OCI-LY1 (cell line): ENCODE results near the gene NDUFS4.

Experiments used
- H2AFZ ChIP-seq: fragments of 200-600 bp; sonication (generic), shearing (Covaris generic); 2 replicates; pipeline ENCODE4 v1.6.0; 2014; ENCODE audit warnings: antibody characterized with exemption, mild to moderate bottlenecking, low read length
- H3F3A ChIP-seq: fragments of 200-600 bp; sonication (generic), shearing (Covaris generic); 2 replicates; pipeline ENCODE4 v1.6.0; 2014; ENCODE audit warnings: mild to moderate bottlenecking, antibody characterized with exemption, low read length, moderate library complexity; ENCODE audit not compliant: insufficient read depth
- H3K27ac ChIP-seq: fragments of 200-600 bp; sonication (generic); 2 replicates; pipeline ENCODE4 v1.5.1; 2014; ENCODE audit warnings: low read length, mixed run types, mild to moderate bottlenecking, low read depth; ENCODE audit not compliant: poor library complexity, severe bottlenecking
- H3K27me3 ChIP-seq: fragments of 200-600 bp; sonication (generic); 2 replicates; pipeline ENCODE4 v1.6.0; 2014; ENCODE audit warnings: antibody characterized with exemption, mild to moderate bottlenecking, low read length, moderate library complexity; ENCODE audit not compliant: insufficient read depth
- H3K36me3 ChIP-seq: fragments of 200-600 bp; sonication (generic); 2 replicates; pipeline ENCODE4 v1.6.1; 2014; ENCODE audit warnings: mild to moderate bottlenecking, antibody characterized with exemption, low read length, moderate library complexity, mixed read lengths; ENCODE audit not compliant: insufficient read depth
- H3K4me1 ChIP-seq: fragments of 200-600 bp; sonication (generic); 2 replicates; pipeline ENCODE4 v1.5.1; 2014; ENCODE audit warnings: mild to moderate bottlenecking, low read length, moderate library complexity; ENCODE audit not compliant: insufficient read depth, severe bottlenecking
- H3K4me2 ChIP-seq: fragments of 200-600 bp; sonication (generic), shearing (Covaris generic); 2 replicates; pipeline ENCODE4 v1.6.1; 2014; ENCODE audit warnings: low read length
- H3K4me3 ChIP-seq: fragments of 200-600 bp; sonication (generic); 2 replicates; pipeline ENCODE4 v1.5.1; 2014; ENCODE audit warnings: low read length, low read depth, mild to moderate bottlenecking, mixed read lengths; ENCODE audit not compliant: poor library complexity, severe bottlenecking
- H3K79me2 ChIP-seq: fragments of 200-600 bp; shearing (Covaris generic); 2 replicates; pipeline ENCODE4 v1.6.1; 2016; ENCODE audit warnings: mixed run types, low read length, mixed read lengths; ENCODE audit not compliant: insufficient read depth
- H3K9ac ChIP-seq: fragments of 200-600 bp; sonication (generic), shearing (Covaris generic); 2 replicates; pipeline ENCODE4 v1.6.1; 2014; ENCODE audit warnings: mild to moderate bottlenecking, low read length, mixed read lengths
- H3K9me2 ChIP-seq: fragments of 200-600 bp; sonication (generic), shearing (Covaris generic); 2 replicates; pipeline ENCODE4 v1.6.1; 2014; ENCODE audit warnings: low read depth, mild to moderate bottlenecking, low read length, mixed read lengths
- H3K9me3 ChIP-seq: fragments of 200-600 bp; shearing (Covaris generic); 2 replicates; pipeline ENCODE4 v1.6.1; 2014; ENCODE audit warnings: low read length, mixed read lengths
- H4K20me1 ChIP-seq: fragments of 200-600 bp; sonication (generic), shearing (Covaris generic); 2 replicates; pipeline ENCODE4 v1.6.0; 2016; ENCODE audit warnings: mild to moderate bottlenecking, low read length; ENCODE audit not compliant: insufficient read depth
- EZH2 ChIP-seq: fragments of 200-600 bp; sonication (generic), shearing (Covaris generic); IDR thresholded peaks from 2 replicates; pipeline ENCODE4 v1.8.0; 2017; ENCODE audit warnings: borderline replicate concordance, mixed run types, mild to moderate bottlenecking, antibody characterized with exemption, low read length, moderate library complexity, mixed read lengths
- TF ChIP-seq, protein P1 (sequence below): fragments of 200-600 bp; sonication (generic), shearing (Covaris generic); IDR thresholded peaks from 2 replicates; pipeline ENCODE4 v1.5.1; 2017; ENCODE audit warnings: mild to moderate bottlenecking, antibody characterized with exemption, low read length, moderate library complexity, mixed read lengths

The NDUFS4 gene

GRCh38 chr5:53580547-53580946 lies 20.1 kb downstream of the NDUFS4 start:
- H3K9me3 ChIP-seq, result no peaks in the 10 kb centered on the region
- H3F3A ChIP-seq, result no peaks in the 10 kb centered on the region
- H3K36me3 ChIP-seq, result no peaks in the 10 kb centered on the region
- H3K27me3 ChIP-seq, result no peaks in the 10 kb centered on the region
- no peak overlapping the region for H2AFZ ChIP-seq
- no peak for TF ChIP-seq EZH2
- no peaks in the 10 kb centered on the region for H3K9me2 ChIP-seq
- H3K4me1 ChIP-seq, result no peaks in the 10 kb centered on the region
- H3K27ac ChIP-seq, result no peak overlapping the region
- no peaks in the 10 kb centered on the region for H4K20me1 ChIP-seq
- no peak overlapping the region for H3K9ac ChIP-seq
- H3K4me3 ChIP-seq, result no peak overlapping the region
- H3K79me2 ChIP-seq, result peaks cover 25% of the 10 kb centered on the region
- H3K4me2 ChIP-seq, result no peak overlapping the region

- Histone ChIP-seq H3K9me2 (no peaks in the 10 kb centered on the region), H3K4me1 (no peaks in the 10 kb centered on the region), H3F3A (no peaks in the 10 kb centered on the region), H3K9me3 (no peaks in the 10 kb centered on the region), H2AFZ (no peak overlapping the region), H3K9ac (no peak overlapping the region), H3K79me2 (peaks cover 16% of the 10 kb centered on the region), H4K20me1 (no peaks in the 10 kb centered on the region), H3K4me3 (no peak overlapping the region), H3K36me3 (no peaks in the 10 kb centered on the region), H3K27me3 (no peaks in the 10 kb centered on the region), H3K27ac (no peak overlapping the region), H3K4me2 (no peak overlapping the region)
- TF ChIP-seq, protein P1, sequence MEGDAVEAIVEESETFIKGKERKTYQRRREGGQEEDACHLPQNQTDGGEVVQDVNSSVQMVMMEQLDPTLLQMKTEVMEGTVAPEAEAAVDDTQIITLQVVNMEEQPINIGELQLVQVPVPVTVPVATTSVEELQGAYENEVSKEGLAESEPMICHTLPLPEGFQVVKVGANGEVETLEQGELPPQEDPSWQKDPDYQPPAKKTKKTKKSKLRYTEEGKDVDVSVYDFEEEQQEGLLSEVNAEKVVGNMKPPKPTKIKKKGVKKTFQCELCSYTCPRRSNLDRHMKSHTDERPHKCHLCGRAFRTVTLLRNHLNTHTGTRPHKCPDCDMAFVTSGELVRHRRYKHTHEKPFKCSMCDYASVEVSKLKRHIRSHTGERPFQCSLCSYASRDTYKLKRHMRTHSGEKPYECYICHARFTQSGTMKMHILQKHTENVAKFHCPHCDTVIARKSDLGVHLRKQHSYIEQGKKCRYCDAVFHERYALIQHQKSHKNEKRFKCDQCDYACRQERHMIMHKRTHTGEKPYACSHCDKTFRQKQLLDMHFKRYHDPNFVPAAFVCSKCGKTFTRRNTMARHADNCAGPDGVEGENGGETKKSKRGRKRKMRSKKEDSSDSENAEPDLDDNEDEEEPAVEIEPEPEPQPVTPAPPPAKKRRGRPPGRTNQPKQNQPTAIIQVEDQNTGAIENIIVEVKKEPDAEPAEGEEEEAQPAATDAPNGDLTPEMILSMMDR, result no peak
- no peak for TF ChIP-seq EZH2
These were observed 21.8 kb downstream of the NDUFS4 start for GRCh38 chr5:53582225-53582624.

GRCh38 chr5:53590759-53591158 lies 30.3 kb downstream of the NDUFS4 start:
- no peaks in the 10 kb centered on the region for H3K9me3 ChIP-seq
- no peak overlapping the region for H3K9ac ChIP-seq
- H3K9me2 ChIP-seq, result no peaks in the 10 kb centered on the region
- no peak overlapping the region for H3K4me2 ChIP-seq
- no peaks in the 10 kb centered on the region for H3F3A ChIP-seq
- TF ChIP-seq EZH2, result no peak
- TF ChIP-seq, protein P1, result no peak
- peaks cover 44% of the 10 kb centered on the region for H3K79me2 ChIP-seq
- no peaks in the 10 kb centered on the region for H3K27me3 ChIP-seq
- H4K20me1 ChIP-seq, result no peaks in the 10 kb centered on the region
- no peaks in the 10 kb centered on the region for H3K36me3 ChIP-seq
- H3K27ac ChIP-seq, result no peak overlapping the region
- no peak overlapping the region for H3K4me3 ChIP-seq
- no peaks in the 10 kb centered on the region for H3K4me1 ChIP-seq
- H2AFZ ChIP-seq, result no peak overlapping the region

- H4K20me1 ChIP-seq, result no peaks in the 10 kb centered on the region
- no peak overlapping the region for H3K27ac ChIP-seq
- H3F3A ChIP-seq, result peaks cover 6% of the 10 kb centered on the region; the same call in 1 of the 2 replicates
- no peaks in the 10 kb centered on the region for H3K27me3 ChIP-seq
- no peaks in the 10 kb centered on the region for H3K9me3 ChIP-seq
- H3K4me1 ChIP-seq, result no peaks in the 10 kb centered on the region
- H3K4me2 ChIP-seq, result no peak overlapping the region
- H3K79me2 ChIP-seq, result peaks cover 44% of the 10 kb centered on the region
- no peak overlapping the region for H3K4me3 ChIP-seq
- no peaks in the 10 kb centered on the region for H3K36me3 ChIP-seq
- H3K9ac ChIP-seq, result no peak overlapping the region
- H2AFZ ChIP-seq, result no peak overlapping the region
- no peak for TF ChIP-seq EZH2
- TF ChIP-seq, protein P1, result no peak
- H3K9me2 ChIP-seq, result no peaks in the 10 kb centered on the region
These were observed 34.0 kb downstream of the NDUFS4 start for GRCh38 chr5:53594419-53594818.
